Measurements from ENCODE around the gene PDE11A.
"Not testable (repeated sequence)": the region's sequence is repeated elsewhere in the genome, so short reads cannot be mapped to it uniquely, and the experiment has no call there.

The PDE11A gene

DNA sequence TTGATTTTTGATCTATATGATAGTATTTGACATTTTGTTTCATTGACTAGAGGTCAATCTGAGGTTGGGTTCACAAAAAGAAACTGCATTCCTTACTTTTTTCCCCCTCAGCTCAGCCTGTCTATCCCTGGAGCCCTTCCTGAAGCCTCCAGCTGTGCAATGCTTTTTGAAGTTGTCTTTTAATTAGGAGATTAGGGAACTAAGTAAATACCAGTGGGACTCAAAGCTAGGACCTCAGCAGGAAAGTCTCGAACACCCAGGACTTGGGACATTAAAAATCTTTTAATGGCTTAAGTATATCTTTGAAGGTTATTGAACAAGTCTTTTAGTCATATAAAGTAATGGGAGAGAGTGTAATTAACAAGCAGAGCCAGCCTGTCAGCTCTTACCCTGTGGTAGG is 220.2 kb downstream of the PDE11A start:
- no peak overlapping the region for H3K4me3 ChIP-seq (ENCODE audit: low read length)
- TF ChIP-seq CTCF (conservative IDR thresholded peaks at IDR 0.05; ENCODE audit: low read length), result no peak
- DNase-seq (ENCODE audit: low read depth), result no peak

- DNase-seq (ENCODE audit: low read depth), result no peak
- no peak overlapping the region for H3K4me3 ChIP-seq (ENCODE audit: low read length)
- TF ChIP-seq CTCF (conservative IDR thresholded peaks at IDR 0.05; ENCODE audit: low read length), result no peak
These were observed 229.4 kb downstream of the PDE11A start for GRCh38 chr2:177843188-177843587.

DNA sequence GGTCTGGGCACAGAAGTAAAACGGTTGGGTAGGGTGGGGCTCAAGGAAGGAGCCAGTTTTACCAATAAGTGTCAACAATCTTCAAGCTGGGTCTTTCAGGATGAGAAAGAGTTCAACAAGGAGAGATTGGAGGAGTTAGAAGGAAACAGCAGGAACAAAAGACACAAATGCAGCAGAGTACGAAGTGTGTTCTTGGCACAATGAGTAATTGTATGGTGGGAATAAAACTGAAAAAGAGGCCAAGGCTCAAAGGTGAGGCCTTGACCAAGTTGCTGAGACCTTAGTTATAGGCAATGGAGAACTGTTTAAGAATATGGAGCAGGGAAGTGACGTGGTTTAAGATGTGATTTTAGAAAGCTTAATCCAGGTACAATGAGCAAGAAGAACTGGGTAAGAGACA is 230.3 kb downstream of the PDE11A start:
- TF ChIP-seq CTCF (conservative IDR thresholded peaks at IDR 0.05; ENCODE audit: low read length), result no peak
- no peak for DNase-seq (ENCODE audit: low read depth)
- H3K4me3 ChIP-seq (ENCODE audit: low read length), result no peak overlapping the region

DNA sequence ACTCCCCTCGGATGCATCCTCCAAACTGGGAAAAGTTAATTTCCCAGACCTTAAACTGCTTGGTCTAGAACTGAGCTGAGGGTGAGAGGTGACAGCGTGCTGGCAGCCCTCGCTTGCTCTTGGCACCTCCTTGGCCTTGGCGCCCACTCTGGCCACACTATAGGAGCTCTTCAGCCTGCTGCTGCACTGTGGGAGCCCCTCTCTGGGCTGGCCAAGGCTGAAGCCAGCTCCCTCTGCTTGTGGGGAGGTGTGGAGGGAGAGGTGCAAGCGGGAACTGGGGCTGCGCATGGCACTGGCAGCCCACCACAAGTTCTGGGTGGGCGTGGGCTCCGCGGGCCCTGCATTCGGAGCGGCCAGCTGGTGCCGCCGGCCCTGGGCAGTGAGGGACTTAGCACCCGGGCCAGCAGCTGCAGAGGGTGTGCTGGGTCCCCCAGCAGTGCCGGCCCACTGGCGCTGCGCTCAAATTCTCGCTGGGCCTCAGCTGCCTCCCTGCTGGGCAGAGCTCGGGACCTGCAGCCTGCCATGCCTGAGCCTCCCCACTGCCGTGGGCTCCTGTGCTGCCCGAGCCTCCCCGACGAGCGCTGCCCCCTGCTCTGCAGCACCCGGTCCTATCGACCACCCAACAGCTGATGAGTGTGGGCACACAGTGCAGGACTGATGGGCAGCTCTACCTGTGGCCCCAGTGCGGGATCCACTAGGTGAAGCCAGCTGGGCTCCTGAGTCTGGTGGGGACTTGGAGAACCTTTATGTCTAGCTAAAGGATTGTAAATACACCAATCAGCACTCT is 237.0 kb downstream of the PDE11A start:
- not testable (repeated sequence) for DNase-seq (ENCODE audit: low read depth); H3K4me3 ChIP-seq (ENCODE audit: low read length)

DNA sequence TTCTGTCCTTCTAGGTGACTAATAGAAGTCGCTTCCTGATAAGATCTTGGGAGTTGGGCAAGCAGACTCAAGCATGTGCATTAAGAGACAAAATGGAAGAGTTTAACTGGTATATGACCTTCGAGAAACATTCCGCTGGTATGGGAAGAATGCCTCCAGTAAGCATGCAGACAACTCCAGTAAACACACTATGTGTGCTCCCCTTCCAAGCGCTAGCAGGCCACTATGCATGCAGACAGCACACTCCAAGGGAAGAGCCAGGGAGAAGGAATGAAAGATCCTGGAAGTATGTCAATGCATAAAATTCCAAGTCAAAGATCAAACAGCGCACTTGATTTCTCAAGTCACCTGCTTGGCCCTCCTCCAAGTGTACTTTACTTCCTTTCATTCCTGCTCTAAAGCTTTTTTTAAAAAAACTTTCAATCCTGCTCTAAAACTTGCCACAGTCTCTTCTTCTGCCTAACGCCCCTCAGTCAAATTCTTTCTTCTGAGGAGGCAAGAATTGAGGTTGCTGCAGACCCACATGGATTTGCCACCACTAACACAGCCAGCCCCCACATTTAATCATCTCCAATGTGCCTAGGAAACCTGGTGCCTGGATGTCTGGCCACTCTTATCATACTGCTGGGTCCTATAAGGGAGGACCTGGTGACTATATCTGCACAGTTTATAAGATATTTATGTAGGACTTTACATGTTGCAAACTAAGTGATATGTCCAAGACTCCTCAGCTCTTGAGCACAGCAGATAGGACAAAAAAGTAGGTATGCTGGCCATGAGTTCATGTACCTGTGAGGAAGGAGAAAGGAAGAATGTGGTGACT is 239.8 kb downstream of the PDE11A start:
- DNase-seq (ENCODE audit: low read depth), result no peak
- TF ChIP-seq CTCF (conservative IDR thresholded peaks at IDR 0.05; ENCODE audit: low read length), result no peak
- no peak overlapping the region for H3K4me3 ChIP-seq (ENCODE audit: low read length)

DNA sequence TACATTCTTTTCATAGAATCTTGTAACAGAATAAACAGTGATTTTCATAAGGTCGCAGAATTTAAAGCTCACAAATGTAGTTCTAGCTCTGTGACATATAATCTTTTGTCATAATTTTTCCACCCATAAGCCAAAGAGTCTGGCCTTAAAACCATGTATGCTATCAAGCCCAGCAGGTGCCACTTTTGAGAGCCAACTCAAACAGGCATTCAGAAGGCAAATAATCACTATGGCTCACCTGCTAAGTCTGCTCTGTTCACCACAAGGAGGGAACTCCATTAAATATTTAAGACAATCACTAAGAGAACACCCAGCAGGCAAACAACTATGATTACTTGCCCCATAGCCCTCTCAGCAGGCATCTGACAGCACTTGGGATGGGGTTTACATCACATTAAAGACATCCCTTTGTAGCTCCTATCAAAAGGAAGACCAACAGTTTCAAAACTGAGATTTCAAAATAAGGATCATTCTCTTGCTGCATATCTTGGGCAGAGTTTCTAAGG is 241.6 kb downstream of the PDE11A start:
- no peak for DNase-seq (ENCODE audit: low read depth)
- TF ChIP-seq CTCF (conservative IDR thresholded peaks at IDR 0.05; ENCODE audit: low read length), result no peak

DNA sequence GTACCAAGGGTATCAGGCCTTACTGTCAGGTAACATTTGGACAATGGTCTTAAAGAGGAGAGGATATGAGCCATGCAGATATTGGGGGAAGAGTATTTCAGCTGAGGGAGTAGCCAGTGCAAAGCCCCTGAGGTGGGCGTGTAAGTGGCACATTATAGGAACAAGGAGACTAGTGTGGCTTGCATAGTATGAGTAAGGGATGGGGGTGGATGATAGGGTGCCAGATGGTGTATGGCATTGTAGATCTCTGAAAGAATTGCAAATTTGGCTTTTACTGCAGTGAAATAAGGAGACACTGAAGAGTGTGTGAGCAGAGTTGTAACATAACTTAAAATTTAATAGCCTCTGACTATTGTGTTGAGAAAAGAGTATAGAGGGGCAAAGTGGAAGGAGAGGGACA is 244.0 kb downstream of the PDE11A start:
- no peak overlapping the region for H3K4me3 ChIP-seq (ENCODE audit: low read length)
- no peak for DNase-seq (ENCODE audit: low read depth)
- no peak for TF ChIP-seq CTCF (conservative IDR thresholded peaks at IDR 0.05; ENCODE audit: low read length)

More for the DNA sequence above, 241.6 kb downstream of the PDE11A start:
- no peak overlapping the region for H3K4me3 ChIP-seq (ENCODE audit: low read length)

Data from AG10803 (cell line).